Pancreas (tissue), 10 donors: ENCODE measurements around the gene RBM38. TPM values are rescaled to one million over a fixed set of nuclear protein-coding genes. Genes with fewer than 3 reads are reported as not detected.

Source experiments
- ATAC-seq, 4 donors: fragments of 200-7000 bp; cut with Tn5 transposase; one replicate each; pipeline versions ENCODE4 v1.8.0 to v1.9.1; 2020; ENCODE audit warnings: mild to moderate bottlenecking in 4 of 4, moderate library complexity in 4 of 4
- DNase-seq, 6 donors: peaks; one replicate each; pipeline ENCODE4 v3.0.0-alpha.2; 2020
- FAIRE-seq: peaks from 2 replicates; lab custom pipeline; 2012; peaks lifted over from hg19 to GRCh38; lab: Jason Lieb, UNC
- H3K27ac ChIP-seq, 4 donors: fragments of 200-600 bp; sonication (generic); 1 replicate in 3 of 4; 2 replicates in 1 of 4; pipeline versions ENCODE4 v1.5.0 to v1.8.0; 2020
- H3K27me3 ChIP-seq, 4 donors: fragments of 200-600 bp; one replicate each; pipeline ENCODE4 v1.8.0; 2021
- H3K36me3 ChIP-seq, 3 donors: fragments of 200-600 bp; sonication (generic) in 1 of 3; one replicate each; pipeline versions ENCODE4 v1.5.0 to v1.8.0; 2020 to 2021
- H3K4me1 ChIP-seq, 3 donors: fragments of 200-600 bp; one replicate each; pipeline ENCODE4 v1.8.0; 2021
- H3K4me3 ChIP-seq, 4 donors: fragments of 200-600 bp; sonication (generic) in 2 of 4; one replicate each; pipeline versions ENCODE4 v1.5.0 to v1.8.0; 2020 to 2021
- H3K9me3 ChIP-seq, 4 donors: fragments of 200-600 bp; one replicate each; pipeline ENCODE4 v1.8.0; 2021
- WGBS, 2 donors: extraction: QIAGEN DNeasy Blood & Tissue Kit; methylation state at CpG; one replicate each; pipeline ENCODE4 v1.1.7; 2013; 5-methylcytosine and 5-hydroxymethylcytosine counted together
- intact Hi-C, 3 donors: fragments of 100-400 bp; cut with DNase I; formaldehyde crosslinking; loops; one replicate each; pipeline versions ENCODE4 v1.11.1 to v1.14.2; 2022
- polyA plus RNA-seq, 2 donors: library from polyadenylated mRNA; stranded (reverse); fragments of 200-250 nt; gene quantifications; one replicate each; pipeline ENCODE4 v1.2.3, GENCODE V29; 2013
- total RNA-seq, 6 donors: library from RNA; stranded (reverse); fragmentation: NEBNext Ultra II Directional in 4 of 6; extraction: Animal tissue kit (Norgen Biotek cat#: 25700) in 4 of 6; gene quantifications; one replicate each; pipeline versions ENCODE4 v1.2.1 to v1.2.4, GENCODE V29; 2021 to 2023
- TF ChIP-seq, protein P1 (sequence below), 4 donors: fragments of 200-600 bp; sonication (generic) in 3 of 4; IDR thresholded peaks; one replicate each; pipeline versions ENCODE4 v1.5.0 to v1.8.0; 2021; ENCODE audit warnings: antibody characterized with exemption in 4 of 4
- donor health status: healthy with polysubstance abuse.
- donor health status: DM: no; HTN: no; CAD: no; lungs with moderate emphysema.
- donor health status: DM: no; HTN: no; CAD: no.
- donor health status: control.
- donor health status: control.
- donor health status: Bipolar disorder and iron deficiency.
- donor health status: DM: yes; HTN: yes; CAD: no.
- donor health status: DM: no; HTN: no; CAD: no.
- donor health status: DM: no; HTN: no; CAD: no.
- donor health status: DM: yes; HTN: yes; CAD: no.

Gene RBM38
- total RNA-seq: 1 to 10 TPM; 3.9 to 10.0 (median 5.3) TPM
- 10 to 100 TPM in 1 of 2 donors, 1 to 10 TPM in 1; 9.7 to 13.1 TPM for polyA plus RNA-seq

DNA sequence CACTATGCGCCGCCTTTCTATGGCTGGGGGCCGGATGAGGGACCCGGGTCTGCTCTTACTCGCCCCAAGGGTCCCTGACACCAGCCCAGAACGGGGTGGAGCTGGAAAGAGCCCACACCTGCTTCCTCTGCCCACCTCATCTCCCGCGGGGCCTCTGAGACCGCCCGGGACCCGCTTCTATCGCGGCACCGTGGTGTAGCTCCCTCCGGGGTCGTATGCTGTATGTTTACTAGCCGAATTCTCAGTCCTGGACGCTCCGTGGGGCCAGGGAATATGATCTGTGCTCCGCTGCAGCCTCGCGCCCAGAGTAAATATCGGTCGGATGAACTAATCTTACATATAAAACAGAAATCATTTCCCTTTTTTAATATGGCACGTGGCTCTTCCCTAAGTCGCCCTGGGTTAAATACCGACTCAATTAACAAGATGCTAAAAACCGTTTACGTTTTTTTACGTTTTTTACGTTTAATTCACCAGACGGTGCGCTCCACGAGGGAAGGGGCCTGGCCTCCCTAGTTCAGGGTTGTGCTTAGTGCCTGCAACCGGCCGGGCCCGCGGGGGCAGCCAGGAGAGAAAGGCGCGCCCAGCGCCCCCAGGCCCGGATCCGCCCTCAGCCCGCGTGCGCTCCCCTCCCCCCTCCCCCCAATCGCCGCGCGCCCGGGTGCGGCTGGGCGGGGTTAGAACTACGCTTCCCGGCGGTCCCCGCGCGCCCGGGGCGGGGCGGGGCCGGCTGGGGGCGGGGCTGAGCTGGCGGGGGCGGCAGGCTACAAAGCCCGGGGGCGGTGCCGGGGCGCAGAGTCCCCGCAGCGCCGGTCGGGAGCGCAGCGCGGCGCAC is at the start of gene RBM38:
Gene RBM38 (plus strand): TSS at position 793 of the 835 bp plus-strand sequence. CDS start 186 bp downstream, outside the sequence.
- peaks cover 0 to 7% (median 0%) of the 10 kb centered on the region in 3 donors for H3K4me1 ChIP-seq
- FAIRE-seq (no peak), ATAC-seq (peak; percentile 84 to 88 (median 87)), DNase-seq (peak; percentile 49 to 91 (median 71))
- 28 to 43% methylated on average over 53 to 78 of the region's 78 CpGs for WGBS, 2 donors
- no peaks in the 10 kb centered on the region for H3K36me3 ChIP-seq
- H3K27ac ChIP-seq: peak within 1 kb of the TSS in 1 of 4 donors; percentile 41
- no peaks in the 10 kb centered on the region for H3K27me3 ChIP-seq
- TF ChIP-seq, protein P1, sequence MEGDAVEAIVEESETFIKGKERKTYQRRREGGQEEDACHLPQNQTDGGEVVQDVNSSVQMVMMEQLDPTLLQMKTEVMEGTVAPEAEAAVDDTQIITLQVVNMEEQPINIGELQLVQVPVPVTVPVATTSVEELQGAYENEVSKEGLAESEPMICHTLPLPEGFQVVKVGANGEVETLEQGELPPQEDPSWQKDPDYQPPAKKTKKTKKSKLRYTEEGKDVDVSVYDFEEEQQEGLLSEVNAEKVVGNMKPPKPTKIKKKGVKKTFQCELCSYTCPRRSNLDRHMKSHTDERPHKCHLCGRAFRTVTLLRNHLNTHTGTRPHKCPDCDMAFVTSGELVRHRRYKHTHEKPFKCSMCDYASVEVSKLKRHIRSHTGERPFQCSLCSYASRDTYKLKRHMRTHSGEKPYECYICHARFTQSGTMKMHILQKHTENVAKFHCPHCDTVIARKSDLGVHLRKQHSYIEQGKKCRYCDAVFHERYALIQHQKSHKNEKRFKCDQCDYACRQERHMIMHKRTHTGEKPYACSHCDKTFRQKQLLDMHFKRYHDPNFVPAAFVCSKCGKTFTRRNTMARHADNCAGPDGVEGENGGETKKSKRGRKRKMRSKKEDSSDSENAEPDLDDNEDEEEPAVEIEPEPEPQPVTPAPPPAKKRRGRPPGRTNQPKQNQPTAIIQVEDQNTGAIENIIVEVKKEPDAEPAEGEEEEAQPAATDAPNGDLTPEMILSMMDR (IDR thresholded peaks at IDR 0.05): no peak
- no peaks in the 10 kb centered on the region for H3K9me3 ChIP-seq
- peak within 1 kb of the TSS; percentile 37 to 78 (median 64) for H3K4me3 ChIP-seq
- intact Hi-C loops: no loop called here

DNA sequence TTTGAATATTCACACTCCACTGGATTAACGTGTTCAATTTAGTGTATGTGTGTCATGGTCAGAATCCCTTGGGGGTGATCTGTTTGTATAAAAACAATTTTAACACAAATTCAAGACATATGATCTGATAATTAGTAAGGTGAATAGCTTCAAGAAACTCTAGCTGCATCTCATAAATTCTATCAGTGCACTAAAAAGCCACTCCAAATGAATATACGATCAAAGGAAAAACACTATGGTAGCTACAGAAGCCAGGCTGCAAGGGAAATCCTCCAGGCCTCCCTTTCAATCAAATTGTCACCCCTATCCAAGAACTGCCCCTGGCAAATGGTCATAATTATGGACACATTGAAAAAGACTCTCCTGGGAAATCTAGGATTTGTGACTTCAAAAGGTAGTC is 49.5 kb upstream of the RBM38 start:
- H3K27ac ChIP-seq: no peak overlapping the region
- FAIRE-seq: no peak
- WGBS, 2 donors: 51 to 69% methylated on average over 2 of the region's 2 CpGs
- no peak overlapping the region for H3K4me3 ChIP-seq
- no peak for DNase-seq
- no peaks in the 10 kb centered on the region for H3K4me1 ChIP-seq
- H3K36me3 ChIP-seq: no peaks in the 10 kb centered on the region
- H3K27me3 ChIP-seq: peaks cover 0 to 6% (median 2%) of the 10 kb centered on the region in 4 donors
- ATAC-seq: no peak
- intact Hi-C loops: no loop called here
- no peaks in the 10 kb centered on the region for H3K9me3 ChIP-seq
- TF ChIP-seq, protein P1 (IDR thresholded peaks at IDR 0.05): no peak

DNA sequence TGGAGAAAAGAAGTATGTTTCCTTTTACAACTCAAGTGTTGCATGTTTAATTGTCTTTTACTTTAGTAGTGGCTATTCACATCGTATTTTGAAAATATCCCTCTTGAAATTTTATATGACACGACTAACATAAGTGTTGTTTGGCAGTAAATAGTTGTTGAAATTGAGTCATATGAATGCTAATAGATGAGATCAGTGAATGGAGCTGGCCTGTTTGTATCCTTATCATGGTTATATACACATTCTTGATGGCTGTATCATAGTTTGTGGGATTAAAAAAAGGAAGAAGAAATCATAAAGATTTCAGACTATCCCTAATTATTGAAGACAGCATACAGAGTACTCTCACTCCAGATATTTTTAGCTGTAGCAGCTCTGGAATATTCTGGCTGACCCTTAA is 48.4 kb upstream of the RBM38 start:
- Histone ChIP-seq H3K4me1 (no peaks in the 10 kb centered on the region), H3K27ac (no peak overlapping the region), H3K36me3 (no peaks in the 10 kb centered on the region), H3K9me3 (no peaks in the 10 kb centered on the region), H3K27me3 (peaks cover 0 to 6% (median 1%) of the 10 kb centered on the region in 4 donors), H3K4me3 (no peak overlapping the region)
- FAIRE-seq (no peak), ATAC-seq (no peak), DNase-seq (no peak)
- TF ChIP-seq, protein P1 (IDR thresholded peaks at IDR 0.05): no peak
- WGBS, 2 donors: 24 to 29% methylated on average over 2 of the region's 2 CpGs
- intact Hi-C loops: no loop called here

DNA sequence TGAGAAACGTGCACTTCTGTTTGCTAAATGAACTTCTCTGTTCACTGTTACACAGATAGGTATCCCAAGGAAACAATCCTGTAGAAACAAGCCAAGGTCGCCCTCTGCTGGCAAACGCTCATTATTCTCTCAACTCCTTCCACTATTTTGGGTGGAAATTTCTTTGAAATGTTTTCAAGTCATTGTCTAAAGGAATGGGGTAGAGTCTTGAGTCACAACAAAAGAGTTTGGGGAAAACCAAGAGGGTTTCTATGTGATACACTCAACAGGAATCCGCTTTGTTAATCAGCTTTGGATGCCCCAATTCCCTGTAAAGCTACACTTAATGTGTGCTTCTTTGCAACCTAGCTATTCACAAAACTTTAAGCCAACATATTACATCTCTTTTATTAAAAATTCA is 44.7 kb upstream of the RBM38 start:
- peaks cover 0 to 6% (median 0%) of the 10 kb centered on the region in 4 donors for H3K27me3 ChIP-seq
- DNase-seq (peak; percentile 40 to 86 (median 67)), FAIRE-seq (peak; percentile 96), ATAC-seq (peak; percentile 41 to 81 (median 64))
- intact Hi-C loops: loop anchor here in 2 of 3 donors (5.0 kb wide), 2 partner anchors 254 to 259 kb away; no protein-coding TSS in a partner anchor
- TF ChIP-seq, protein P1 (IDR thresholded peaks at IDR 0.05): peak; percentile 37 to 65 (median 50)
- no peaks in the 10 kb centered on the region for H3K36me3 ChIP-seq
- no peaks in the 10 kb centered on the region for H3K9me3 ChIP-seq
- H3K27ac ChIP-seq: no peak overlapping the region
- no peaks in the 10 kb centered on the region for H3K4me1 ChIP-seq
- no peak overlapping the region for H3K4me3 ChIP-seq
- 0 to 1% methylated on average over 4 of the region's 4 CpGs for WGBS, 2 donors
